ENCODE measurements around the gene KIF26B. TPM values are rescaled to one million over a fixed set of nuclear protein-coding genes. Genes with fewer than 3 reads are reported as not detected.

Gene KIF26B
- total and polyA plus RNA-seq, 5 donors, result 0.11 to 0.41 (median 0.29) TPM

DNA sequence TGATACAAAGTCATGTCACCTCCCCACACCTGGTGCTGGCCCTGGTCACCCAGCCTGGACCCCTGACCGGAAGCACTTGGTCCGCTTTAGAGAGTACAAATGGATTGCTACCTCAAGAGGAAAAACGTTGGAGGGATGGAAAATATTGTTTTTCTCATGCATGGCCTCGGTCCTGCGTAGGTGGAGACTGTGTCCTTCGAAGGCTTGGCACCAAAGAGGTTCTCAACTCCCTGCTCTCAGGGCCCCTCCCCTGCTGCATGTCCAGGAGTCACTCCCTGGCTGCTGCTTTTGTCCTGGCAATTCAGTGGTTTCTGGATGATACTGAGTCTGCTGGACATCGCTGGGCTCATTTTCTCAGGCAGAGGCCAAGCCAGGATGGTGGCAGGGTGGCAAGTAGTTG is 529.8 kb downstream of the KIF26B start:
- Histone ChIP-seq H3K9me3 (ENCODE audit: control insufficient read depth, low read length) (no peaks in the 10 kb centered on the region), H3K27ac (ENCODE audit: low read length) (no peak overlapping the region), H3K4me3 (ENCODE audit: low read length) (no peak overlapping the region), H3K4me1 (ENCODE audit: control insufficient read depth, insufficient read depth, low read length) (peaks cover 5% of the 10 kb centered on the region), H3K27me3 (ENCODE audit: control insufficient read depth, insufficient read depth) (no peaks in the 10 kb centered on the region)
- WGBS, result 75% methylated on average over 7 of the region's 7 CpGs
- ATAC-seq (no peak), DNase-seq (no peak)
- intact Hi-C loops (cut with DNase I), result no loop called here

DNA sequence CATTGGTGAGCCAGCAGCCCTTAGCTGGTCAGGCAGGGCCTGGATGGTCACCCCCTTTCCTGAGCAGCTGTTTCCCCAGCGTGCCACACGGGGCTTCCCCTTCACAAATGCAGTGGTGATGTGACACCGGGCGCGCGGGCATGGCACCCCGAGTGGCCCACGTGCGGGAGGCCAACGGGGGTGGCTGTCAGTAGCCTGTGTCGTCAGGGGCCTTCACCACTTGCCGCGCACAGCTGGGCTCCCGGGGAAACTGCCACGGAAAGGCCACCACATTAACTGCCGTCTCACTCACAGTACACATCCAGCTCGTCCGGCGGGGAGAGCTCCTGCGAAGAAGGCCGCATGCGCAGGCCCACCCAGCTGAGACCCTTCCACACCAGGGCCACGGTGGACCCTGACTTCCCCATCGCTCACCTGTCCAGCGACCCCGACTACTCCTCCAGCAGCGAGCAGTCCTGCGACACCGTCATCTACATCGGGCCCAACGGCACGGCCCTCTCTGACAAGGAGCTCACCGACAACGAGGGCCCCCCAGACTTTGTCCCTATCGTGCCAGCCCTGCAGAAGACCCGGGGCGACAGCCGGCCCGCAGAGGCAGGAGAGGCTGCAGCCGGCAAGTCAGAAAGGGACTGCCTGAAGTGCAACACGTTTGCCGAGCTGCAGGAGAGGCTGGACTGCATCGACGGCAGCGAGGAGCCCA is 530.5 kb downstream of the KIF26B start:
- DNase-seq, result peak in 1 of 3 donors; percentile 53
- Histone ChIP-seq H3K4me1 (ENCODE audit: control insufficient read depth, insufficient read depth, low read length) (peaks cover 5% of the 10 kb centered on the region), H3K4me3 (ENCODE audit: low read length) (no peak overlapping the region), H3K27ac (ENCODE audit: low read length) (no peak overlapping the region), H3K9me3 (ENCODE audit: control insufficient read depth, low read length) (no peaks in the 10 kb centered on the region), H3K27me3 (ENCODE audit: control insufficient read depth, insufficient read depth) (no peaks in the 10 kb centered on the region)
- intact Hi-C loops (cut with DNase I), result no loop called here
- 94% methylated on average over 45 of the region's 45 CpGs for WGBS
- ATAC-seq, result no peak

DNA sequence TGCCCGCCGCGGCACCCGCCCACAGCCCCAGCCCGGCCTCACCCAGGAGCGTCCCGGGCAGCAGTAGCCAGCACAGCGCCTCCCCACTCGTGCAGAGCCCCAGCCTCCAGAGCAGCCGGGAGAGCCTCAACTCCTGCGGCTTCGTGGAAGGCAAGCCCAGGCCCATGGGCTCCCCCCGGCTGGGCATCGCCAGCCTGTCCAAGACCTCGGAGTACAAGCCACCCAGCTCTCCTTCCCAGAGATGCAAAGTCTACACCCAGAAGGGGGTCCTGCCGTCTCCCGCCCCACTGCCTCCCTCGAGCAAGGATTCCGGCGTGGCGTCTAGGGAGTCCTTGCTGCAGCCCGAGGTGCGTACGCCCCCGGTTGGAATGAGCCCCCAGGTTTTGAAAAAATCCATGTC is 531.2 kb downstream of the KIF26B start:
- Histone ChIP-seq H3K27ac (ENCODE audit: low read length) (no peak overlapping the region), H3K4me1 (ENCODE audit: control insufficient read depth, insufficient read depth, low read length) (peaks cover 5% of the 10 kb centered on the region), H3K27me3 (ENCODE audit: control insufficient read depth, insufficient read depth) (no peaks in the 10 kb centered on the region), H3K9me3 (ENCODE audit: control insufficient read depth, low read length) (no peaks in the 10 kb centered on the region), H3K4me3 (ENCODE audit: low read length) (no peak overlapping the region)
- 97% methylated on average over 25 of the region's 25 CpGs for WGBS
- ATAC-seq (no peak), DNase-seq (no peak)
- intact Hi-C loops (cut with DNase I), result no loop called here

DNA sequence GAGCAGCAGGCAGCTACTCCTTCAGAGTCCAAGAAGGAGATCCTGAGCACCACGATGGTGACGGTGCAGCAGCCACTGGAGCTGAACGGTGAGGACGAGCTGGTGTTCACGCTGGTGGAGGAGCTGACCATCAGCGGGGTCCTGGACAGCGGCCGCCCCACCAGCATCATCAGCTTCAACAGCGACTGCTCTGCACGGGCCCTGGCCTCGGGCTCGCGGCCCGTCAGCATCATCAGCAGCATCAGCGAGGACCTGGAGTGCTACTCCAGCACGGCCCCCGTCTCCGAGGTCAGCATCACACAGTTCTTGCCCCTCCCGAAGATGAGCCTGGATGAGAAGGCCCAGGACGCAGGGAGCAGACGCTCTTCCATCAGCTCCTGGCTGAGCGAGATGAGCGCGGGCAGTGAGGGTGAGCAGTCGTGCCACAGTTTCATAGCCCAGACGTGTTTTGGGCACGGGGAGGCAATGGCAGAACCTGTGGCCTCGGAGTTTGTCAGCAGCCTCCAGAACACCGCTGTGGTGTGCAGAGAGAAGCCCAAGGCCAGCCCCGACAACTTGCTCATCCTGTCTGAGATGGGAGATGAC is 531.8 kb downstream of the KIF26B start:
- intact Hi-C loops (cut with DNase I), result no loop called here
- no peak for ATAC-seq
- 93% methylated on average over 30 of the region's 30 CpGs for WGBS
- Histone ChIP-seq H3K4me1 (ENCODE audit: control insufficient read depth, insufficient read depth, low read length) (peaks cover 5% of the 10 kb centered on the region), H3K27me3 (ENCODE audit: control insufficient read depth, insufficient read depth) (no peaks in the 10 kb centered on the region), H3K9me3 (ENCODE audit: control insufficient read depth, low read length) (no peaks in the 10 kb centered on the region), H3K27ac (ENCODE audit: low read length) (no peak overlapping the region), H3K4me3 (ENCODE audit: low read length) (no peak overlapping the region)
- no peak for DNase-seq

DNA sequence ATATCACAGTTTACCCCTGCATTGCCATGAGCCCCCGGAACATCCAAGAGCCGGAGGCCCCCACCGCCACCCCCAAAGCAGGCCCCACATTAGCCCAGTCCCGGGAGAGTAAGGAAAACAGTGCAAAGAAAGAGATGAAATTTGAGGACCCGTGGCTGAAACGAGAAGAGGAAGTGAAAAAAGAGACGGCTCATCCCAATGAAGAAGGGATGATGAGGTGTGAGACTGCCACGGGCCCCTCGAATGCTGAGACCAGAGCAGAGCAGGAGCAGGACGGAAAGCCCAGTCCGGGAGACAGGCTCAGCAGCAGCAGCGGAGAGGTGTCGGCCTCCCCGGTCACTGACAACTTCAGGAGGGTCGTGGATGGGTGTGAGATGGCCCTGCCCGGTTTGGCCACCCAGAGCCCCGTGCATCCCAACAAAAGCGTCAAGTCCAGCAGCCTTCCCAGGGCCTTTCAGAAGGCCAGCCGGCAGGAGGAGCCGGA is 532.4 kb downstream of the KIF26B start:
- H3K4me3 ChIP-seq (ENCODE audit: low read length), result no peak overlapping the region
- 87% methylated on average over 20 of the region's 20 CpGs for WGBS
- intact Hi-C loops (cut with DNase I), result no loop called here
- H3K9me3 ChIP-seq (ENCODE audit: control insufficient read depth, low read length), result no peaks in the 10 kb centered on the region
- H3K27ac ChIP-seq (ENCODE audit: low read length), result no peak overlapping the region
- no peaks in the 10 kb centered on the region for H3K27me3 ChIP-seq (ENCODE audit: control insufficient read depth, insufficient read depth)
- ATAC-seq (no peak), DNase-seq (no peak)
- peaks cover 5% of the 10 kb centered on the region for H3K4me1 ChIP-seq (ENCODE audit: control insufficient read depth, insufficient read depth, low read length)

DNA sequence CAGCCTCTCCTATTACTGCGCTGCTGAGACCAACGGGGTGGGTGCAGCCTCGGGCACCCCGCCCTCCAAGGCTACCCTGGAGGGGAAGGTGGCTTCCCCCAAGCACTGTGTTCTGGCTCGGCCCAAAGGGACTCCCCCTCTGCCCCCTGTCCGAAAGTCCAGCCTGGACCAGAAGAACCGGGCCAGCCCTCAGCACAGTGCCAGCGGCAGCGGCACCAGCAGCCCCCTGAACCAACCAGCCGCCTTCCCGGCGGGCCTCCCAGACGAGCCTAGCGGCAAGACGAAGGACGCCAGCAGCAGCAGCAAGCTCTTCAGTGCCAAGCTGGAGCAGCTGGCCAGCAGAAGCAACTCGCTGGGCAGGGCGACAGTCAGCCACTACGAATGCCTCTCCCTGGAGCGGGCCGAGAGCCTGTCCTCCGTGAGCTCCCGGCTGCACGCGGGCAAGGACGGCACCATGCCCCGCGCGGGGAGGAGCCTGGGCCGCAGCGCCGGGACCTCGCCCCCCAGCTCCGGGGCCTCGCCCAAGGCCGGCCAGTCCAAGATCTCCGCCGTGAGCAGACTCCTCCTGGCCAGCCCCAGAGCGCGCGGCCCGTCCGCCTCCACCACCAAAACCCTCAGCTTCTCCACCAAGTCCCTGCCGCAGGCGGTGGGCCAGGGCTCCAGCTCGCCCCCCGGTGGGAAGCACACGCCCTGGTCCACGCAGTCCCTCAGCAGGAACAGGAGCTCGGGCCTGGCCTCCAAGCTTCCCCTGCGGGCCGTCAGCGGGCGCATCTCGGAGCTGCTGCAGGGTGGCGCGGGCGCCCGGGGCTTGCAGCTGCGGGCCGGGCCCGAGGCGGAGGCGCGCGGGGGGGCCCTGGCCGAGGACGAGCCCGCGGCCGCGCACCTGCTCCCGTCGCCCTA is 533.1 kb downstream of the KIF26B start:
- no peaks in the 10 kb centered on the region for H3K9me3 ChIP-seq (ENCODE audit: control insufficient read depth, low read length)
- H3K27me3 ChIP-seq (ENCODE audit: control insufficient read depth, insufficient read depth), result no peaks in the 10 kb centered on the region
- intact Hi-C loops (cut with DNase I), result no loop called here
- H3K4me1 ChIP-seq (ENCODE audit: control insufficient read depth, insufficient read depth, low read length), result peaks cover 5% of the 10 kb centered on the region
- ATAC-seq (no peak), DNase-seq (no peak)
- H3K4me3 ChIP-seq (ENCODE audit: low read length), result no peak overlapping the region
- H3K27ac ChIP-seq (ENCODE audit: low read length), result no peak overlapping the region
- WGBS, result 75% methylated on average over 74 of the region's 74 CpGs

DNA sequence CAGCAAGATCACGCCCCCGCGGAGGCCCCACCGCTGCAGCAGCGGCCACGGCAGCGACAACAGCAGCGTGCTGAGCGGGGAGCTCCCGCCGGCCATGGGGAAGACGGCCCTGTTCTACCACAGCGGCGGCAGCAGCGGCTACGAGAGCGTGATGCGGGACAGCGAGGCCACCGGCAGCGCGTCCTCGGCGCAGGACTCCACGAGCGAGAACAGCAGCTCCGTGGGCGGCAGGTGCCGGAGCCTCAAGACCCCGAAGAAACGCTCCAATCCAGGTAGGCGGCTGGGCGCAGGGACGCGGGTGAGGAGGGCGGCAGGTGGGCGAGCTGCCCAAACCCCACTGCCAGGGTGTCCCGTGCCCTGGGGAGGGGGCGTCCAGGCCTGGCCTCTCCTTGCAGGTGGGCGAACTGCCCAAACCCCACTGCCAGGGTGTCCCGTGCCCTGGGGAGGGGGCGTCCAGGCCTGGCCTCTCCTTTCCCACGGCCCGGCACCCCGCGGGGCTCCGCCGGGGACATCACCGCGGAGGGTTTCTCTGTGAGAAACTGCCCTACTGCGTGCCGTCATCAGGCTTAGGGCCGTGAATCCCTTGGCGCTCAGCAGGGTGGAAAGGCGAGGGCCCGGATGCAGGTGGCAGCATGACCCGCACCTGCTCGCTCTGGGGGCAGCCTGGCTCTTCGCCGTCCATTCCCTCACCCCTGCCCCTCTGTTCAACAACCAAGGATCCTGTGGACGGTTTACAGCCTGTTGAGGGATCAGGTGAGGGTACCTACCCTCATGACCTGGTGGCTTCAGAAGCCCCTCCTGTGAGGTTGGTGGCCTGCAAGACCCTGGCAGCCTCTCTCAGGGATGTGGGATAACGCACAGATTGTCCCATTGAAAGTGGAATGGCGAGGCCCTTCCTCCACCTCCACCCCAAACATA is 534.0 kb downstream of the KIF26B start:
- WGBS, result 91% methylated on average over 63 of the region's 63 CpGs
- H3K9me3 ChIP-seq (ENCODE audit: control insufficient read depth, low read length), result no peaks in the 10 kb centered on the region
- intact Hi-C loops (cut with DNase I), result no loop called here
- no peaks in the 10 kb centered on the region for H3K4me1 ChIP-seq (ENCODE audit: control insufficient read depth, insufficient read depth, low read length)
- no peaks in the 10 kb centered on the region for H3K27me3 ChIP-seq (ENCODE audit: control insufficient read depth, insufficient read depth)
- no peak for ATAC-seq
- no peak overlapping the region for H3K27ac ChIP-seq (ENCODE audit: low read length)
- DNase-seq, result peak in 1 of 3 donors; percentile 40
- H3K4me3 ChIP-seq (ENCODE audit: low read length), result no peak overlapping the region

DNA sequence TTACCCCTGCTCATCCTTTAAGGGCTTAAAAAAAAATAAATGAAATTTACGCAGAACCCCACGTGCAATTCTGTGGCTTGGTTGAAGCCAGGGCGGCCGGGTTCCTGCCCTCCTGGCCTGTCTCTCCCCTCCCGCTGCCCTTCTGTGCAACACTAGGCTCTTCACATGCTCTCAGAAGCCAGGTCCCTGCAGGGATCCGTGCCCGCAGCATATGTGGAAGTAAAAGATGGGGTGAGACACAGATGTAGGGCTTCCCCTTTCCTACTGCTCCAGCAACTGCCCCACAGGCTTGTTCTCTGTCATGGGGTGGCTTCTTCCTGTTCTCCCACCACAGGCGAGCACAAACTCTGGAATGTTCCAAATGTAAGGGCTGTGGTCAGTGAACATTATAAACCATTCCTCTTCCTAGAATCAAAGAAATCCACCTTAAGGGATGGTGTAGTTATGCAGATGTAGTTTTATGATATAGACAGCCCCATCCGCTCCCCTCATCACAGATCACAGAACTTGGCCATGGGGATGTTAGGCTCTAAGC is 535.4 kb downstream of the KIF26B start:
- H3K9me3 ChIP-seq (ENCODE audit: control insufficient read depth, low read length), result no peaks in the 10 kb centered on the region
- ATAC-seq (no peak), DNase-seq (no peak)
- no peaks in the 10 kb centered on the region for H3K27me3 ChIP-seq (ENCODE audit: control insufficient read depth, insufficient read depth)
- intact Hi-C loops (cut with DNase I), result no loop called here
- no peaks in the 10 kb centered on the region for H3K4me1 ChIP-seq (ENCODE audit: control insufficient read depth, insufficient read depth, low read length)
- H3K27ac ChIP-seq (ENCODE audit: low read length), result no peak overlapping the region
- 84% methylated on average over 9 of the region's 9 CpGs for WGBS
- no peak overlapping the region for H3K4me3 ChIP-seq (ENCODE audit: low read length)

DNA sequence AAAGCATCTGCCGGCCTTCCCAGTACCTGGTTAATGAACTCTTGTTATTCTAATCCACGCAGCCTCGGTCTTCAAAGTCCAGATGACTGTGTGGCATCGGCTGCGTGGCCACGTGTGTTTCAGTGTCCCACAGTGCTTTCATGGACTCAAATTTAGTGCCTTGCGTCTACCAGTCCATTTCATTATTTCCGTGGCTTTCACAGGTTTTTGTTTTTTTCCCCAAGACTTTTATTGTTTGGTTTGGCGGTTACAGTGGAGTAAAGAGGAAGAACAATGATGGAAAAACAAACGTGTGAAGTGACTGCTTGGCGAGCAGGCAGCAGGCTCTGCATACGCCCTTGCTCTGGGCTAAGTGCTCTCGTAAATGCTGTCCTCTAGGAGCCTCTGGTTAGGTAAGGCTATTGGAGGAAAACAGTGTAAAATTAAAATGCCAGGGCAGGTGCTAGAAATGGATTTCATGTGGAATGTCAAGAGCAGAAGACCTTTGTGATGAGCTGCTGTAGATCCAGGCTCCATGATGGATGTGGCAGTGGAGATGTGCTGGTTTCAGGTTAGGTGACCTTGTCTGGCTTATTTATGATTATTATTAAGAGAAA is 536.3 kb downstream of the KIF26B start:
- intact Hi-C loops (cut with DNase I), result no loop called here
- Histone ChIP-seq H3K4me1 (ENCODE audit: control insufficient read depth, insufficient read depth, low read length) (no peaks in the 10 kb centered on the region), H3K27ac (ENCODE audit: low read length) (no peak overlapping the region), H3K27me3 (ENCODE audit: control insufficient read depth, insufficient read depth) (no peaks in the 10 kb centered on the region), H3K9me3 (ENCODE audit: control insufficient read depth, low read length) (no peaks in the 10 kb centered on the region), H3K4me3 (ENCODE audit: low read length) (no peak overlapping the region)
- DNase-seq (no peak), ATAC-seq (peak in 1 of 2 donors; percentile 77)
- 71% methylated on average over 13 of the region's 13 CpGs for whole genome bisulfite sequencing

DNA sequence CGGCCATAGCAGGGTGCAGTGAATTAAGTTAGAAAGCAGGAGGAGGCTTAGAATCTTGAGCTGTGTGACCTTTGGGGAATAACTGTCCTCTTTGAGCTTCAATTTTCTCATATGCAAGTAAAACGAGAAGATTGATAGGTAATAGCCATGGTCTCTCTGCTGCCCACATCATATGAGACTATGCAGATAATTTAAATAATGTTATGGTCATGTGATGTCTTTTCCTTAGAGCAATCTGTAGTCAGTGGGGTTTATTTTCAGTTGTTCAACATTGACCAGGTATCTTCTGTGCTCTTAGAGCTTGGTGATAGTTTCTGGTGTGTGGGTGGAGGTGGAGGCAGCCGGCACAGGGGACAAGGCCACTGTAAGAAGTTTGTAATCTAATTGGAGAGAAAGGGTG is 537.1 kb downstream of the KIF26B start:
- 91% methylated on average over 3 of the region's 3 CpGs for WGBS
- DNase-seq (no peak), ATAC-seq (no peak)
- Histone ChIP-seq H3K27ac (ENCODE audit: low read length) (no peak overlapping the region), H3K9me3 (ENCODE audit: control insufficient read depth, low read length) (no peaks in the 10 kb centered on the region), H3K27me3 (ENCODE audit: control insufficient read depth, insufficient read depth) (no peaks in the 10 kb centered on the region), H3K4me3 (ENCODE audit: low read length) (no peak overlapping the region), H3K4me1 (ENCODE audit: control insufficient read depth, insufficient read depth, low read length) (no peaks in the 10 kb centered on the region)
- intact Hi-C loops (cut with DNase I), result no loop called here
